ENCODE data around the gene RGS10. TPM values are rescaled to one million over a fixed set of nuclear protein-coding genes. Genes with fewer than 3 reads are reported as not detected.
A peak's percentile ranks its signal among the peaks of the same experiment; 100 is the strongest.
"Not testable (repeated sequence)": the region's sequence is repeated elsewhere in the genome, so short reads cannot be mapped to it uniquely, and the experiment has no call there.

RGS10 gene, protein sequence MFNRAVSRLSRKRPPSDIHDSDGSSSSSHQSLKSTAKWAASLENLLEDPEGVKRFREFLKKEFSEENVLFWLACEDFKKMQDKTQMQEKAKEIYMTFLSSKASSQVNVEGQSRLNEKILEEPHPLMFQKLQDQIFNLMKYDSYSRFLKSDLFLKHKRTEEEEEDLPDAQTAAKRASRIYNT
- 30.0 TPM for total RNA-seq

GRCh38 chr10:119542357-119542987 is at the start of gene RGS10:
Gene RGS10, minus strand, starts transcription at chr10:119542719. Its CDS starts 81 bp downstream, at chr10:119542638.
- peak; percentile 91 for DNase-seq (ENCODE audit: low spot score)
- ATAC-seq: peak; percentile 92
- intact Hi-C loops (cut with DNase I): no loop called here

DNA sequence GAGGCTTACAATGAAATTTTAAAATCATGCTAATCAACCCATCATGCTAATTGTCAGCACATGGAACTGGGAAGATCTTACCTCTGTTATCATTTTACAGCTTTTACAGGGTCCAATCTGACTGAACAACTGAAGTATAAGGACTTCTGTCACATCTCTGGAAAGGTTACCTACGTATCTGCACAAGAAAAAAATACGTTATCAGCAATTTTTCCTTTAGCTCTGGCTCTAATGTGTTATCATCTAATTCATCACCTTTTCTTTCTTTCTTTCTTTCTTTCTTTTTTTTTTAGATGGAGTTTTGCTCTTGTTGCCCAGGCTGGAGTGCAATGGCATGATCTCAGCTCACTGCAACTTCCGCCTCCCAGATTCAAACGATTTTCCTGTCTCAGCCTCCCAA is 45.6 kb upstream of the RGS10 start:
- DNase-seq (ENCODE audit: low spot score) (no peak), ATAC-seq (no peak)
- intact Hi-C loops (cut with DNase I): no loop called here

GRCh38 chr10:119578355-119578754 is 35.8 kb upstream of the RGS10 start:
- ATAC-seq (no peak), DNase-seq (ENCODE audit: low spot score) (no peak)
- intact Hi-C loops (cut with DNase I): no loop called here

- intact Hi-C loops (cut with DNase I): no loop called here
- DNase-seq (ENCODE audit: low spot score) (no peak), ATAC-seq (no peak)
These were observed 33.5 kb upstream of the RGS10 start for GRCh38 chr10:119575991-119576390.

DNA sequence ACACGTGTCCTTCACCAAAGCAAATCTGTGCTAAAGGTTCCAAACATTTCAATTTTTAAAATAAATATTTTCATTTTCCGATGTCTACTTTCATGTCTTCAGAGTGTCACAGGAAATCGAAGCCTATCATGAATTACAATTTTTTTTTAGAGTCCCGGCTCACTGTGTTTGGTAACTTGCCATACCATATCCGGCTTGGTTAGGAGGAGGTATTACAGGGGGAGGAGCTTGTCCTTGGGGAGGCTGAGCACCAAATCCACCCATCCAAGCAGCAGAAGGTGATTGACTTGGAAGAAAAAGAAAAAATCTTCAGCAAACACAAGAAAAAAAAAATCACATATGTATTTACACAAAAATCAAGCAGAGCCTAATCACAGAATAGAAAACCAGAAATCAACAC is 33.0 kb upstream of the RGS10 start:
- ATAC-seq: no peak
- no peak for DNase-seq (ENCODE audit: low spot score)
- intact Hi-C loops (cut with DNase I): no loop called here

DNA sequence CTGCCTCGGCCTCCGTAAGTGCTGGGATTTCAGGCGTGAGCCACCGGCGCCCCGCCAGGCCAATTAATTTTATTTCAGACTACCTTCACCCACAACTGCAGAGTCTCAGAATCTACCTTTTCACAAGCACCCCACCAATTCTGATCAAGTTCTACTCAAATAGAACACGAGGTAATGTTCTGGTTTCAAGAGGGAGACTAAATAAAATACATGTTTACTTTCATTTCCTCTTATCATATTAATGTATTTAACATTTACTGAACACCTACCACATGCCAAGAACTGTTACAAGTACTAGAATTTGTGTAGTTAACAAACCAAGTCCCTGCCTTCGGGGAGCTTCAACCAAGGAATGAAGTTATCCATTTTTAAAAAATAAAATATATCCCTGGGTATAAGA is 25.5 kb upstream of the RGS10 start:
- DNase-seq (ENCODE audit: low spot score): no peak
- intact Hi-C loops (cut with DNase I): no loop called here
- ATAC-seq: no peak

DNA sequence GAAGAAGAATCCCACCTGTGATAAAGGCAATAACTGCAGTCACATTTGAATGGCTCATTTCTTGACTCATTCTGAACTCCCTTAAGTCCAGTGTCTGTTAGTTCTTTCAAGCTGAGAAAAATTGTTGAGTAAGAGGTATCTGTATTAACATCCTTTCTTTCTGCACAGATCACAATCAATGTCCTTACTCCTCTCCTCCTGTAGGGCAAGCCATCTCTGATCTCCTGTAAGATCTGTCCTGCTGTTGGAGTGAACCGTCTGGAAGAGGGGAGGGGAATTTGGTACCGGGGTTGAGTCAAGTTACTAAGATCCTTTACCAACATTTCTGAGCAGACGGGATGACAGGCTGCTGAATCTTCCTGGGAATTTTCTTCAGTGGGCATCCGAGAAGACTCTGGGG is 19.6 kb upstream of the RGS10 start:
- no peak for ATAC-seq
- intact Hi-C loops (cut with DNase I): no loop called here
- DNase-seq (ENCODE audit: low spot score): no peak

- DNase-seq (ENCODE audit: low spot score); intact Hi-C loops (cut with DNase I); ATAC-seq: not testable (repeated sequence)
These were observed 17.0 kb upstream of the RGS10 start for GRCh38 chr10:119559511-119559910.

DNA sequence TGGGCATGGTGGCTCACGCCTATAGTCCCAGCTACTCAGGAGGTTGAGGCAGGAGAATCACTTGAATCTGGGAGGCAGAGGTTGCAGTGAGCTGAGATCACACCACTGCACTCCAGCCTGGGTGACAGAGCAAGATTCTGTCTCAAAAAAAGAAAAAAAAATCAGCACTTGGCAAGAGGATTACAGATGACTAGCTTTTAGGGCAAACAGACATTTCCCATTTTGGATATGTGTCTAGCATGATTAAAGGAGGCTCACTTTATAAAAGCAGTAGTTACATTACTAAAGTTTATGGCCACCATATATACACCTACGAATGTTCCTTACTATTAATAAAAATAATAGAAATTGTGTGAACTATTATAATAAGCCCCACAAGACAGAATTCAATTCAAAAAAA is 13.6 kb upstream of the RGS10 start:
- not testable (repeated sequence) for ATAC-seq

GRCh38 chr10:119555178-119555784 is 12.8 kb upstream of the RGS10 start:
- DNase-seq (ENCODE audit: low spot score) (no peak), ATAC-seq (no peak)
- intact Hi-C loops (cut with DNase I): no loop called here

More for the DNA sequence above, 13.6 kb upstream of the RGS10 start:
- intact Hi-C loops (cut with DNase I); DNase-seq (ENCODE audit: low spot score): not testable (repeated sequence)

- DNase-seq (ENCODE audit: low spot score) (no peak), ATAC-seq (peak; percentile 52)
- intact Hi-C loops (cut with DNase I): no loop called here
These were observed 8.3 kb upstream of the RGS10 start for GRCh38 chr10:119550827-119551226.

DNA sequence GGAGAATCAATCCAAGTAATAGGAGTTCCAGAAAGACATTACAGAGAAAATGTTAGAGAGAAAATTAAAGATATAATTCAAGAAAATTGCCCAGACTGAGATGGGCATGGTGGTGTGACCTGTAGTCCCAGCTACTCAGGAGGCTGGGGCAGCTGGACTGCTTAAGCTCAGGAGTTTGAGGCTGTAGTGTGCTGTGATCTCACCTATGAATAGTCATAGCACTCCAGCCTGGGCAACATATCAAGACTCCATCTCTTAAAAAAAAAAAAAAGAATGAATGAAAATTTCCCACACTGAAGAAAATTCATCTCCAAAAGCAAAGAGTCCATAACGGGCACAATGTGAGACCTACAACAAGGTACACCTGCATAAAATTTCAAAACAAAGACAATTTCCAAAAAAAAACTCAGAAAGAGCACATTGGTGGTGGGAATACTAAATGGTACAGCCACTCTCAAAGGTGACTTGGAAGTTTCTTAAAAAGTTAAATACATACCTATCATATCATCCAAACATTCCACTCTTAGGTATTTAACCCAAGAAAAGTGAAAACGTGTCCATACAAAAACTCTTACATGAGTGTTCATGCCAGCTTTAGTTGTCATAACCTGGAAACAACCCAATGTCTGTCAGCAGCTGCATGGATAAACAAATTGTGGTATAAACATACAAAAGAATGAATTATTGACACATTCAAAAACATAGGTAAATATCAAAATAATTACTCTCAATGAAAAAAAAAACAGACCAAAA is 6.9 kb upstream of the RGS10 start:
- DNase-seq (ENCODE audit: low spot score): no peak
- ATAC-seq: no peak
- intact Hi-C loops (cut with DNase I): no loop called here

DNA sequence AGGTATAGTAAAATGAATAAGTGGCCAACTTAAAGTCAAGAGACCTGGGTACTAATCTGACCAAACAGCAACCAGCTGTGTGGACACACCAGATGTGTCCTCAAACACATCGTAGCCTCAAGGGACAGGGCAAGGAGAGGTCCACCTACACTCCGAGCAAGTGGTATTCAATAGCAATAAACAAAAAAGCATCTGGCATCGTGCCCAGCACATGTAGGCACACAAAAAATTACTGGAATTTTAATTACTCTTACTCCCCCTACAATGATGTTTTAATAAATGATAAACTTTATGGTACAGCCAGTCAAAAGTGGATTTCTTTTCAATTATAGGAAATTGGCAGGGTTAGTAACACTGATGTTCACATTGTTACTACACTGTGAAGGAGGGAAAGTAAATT is 3.5 kb upstream of the RGS10 start:
- DNase-seq (ENCODE audit: low spot score) (no peak), ATAC-seq (no peak)
- intact Hi-C loops (cut with DNase I): no loop called here

DNA sequence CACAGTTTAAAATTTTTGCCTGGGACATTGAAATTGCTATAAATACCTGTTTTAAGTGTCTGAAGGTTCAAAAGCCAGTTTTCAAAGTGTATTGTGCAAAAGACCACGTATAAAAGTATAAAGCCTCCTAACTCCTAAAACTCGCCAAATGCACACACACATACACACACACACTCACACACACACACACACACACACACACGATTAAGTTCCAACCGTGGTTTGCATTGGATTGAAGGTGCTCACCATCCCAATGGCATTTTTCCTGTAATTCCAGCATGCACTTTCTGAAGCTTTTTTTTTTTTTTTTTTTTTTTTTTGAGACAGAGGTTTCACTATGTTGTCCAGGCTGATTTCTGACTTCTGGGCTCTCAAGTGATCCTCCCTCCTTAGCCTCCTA is 2.8 kb upstream of the RGS10 start:
- intact Hi-C loops (cut with DNase I): no loop called here
- no peak for ATAC-seq
- no peak for DNase-seq (ENCODE audit: low spot score)

DNA sequence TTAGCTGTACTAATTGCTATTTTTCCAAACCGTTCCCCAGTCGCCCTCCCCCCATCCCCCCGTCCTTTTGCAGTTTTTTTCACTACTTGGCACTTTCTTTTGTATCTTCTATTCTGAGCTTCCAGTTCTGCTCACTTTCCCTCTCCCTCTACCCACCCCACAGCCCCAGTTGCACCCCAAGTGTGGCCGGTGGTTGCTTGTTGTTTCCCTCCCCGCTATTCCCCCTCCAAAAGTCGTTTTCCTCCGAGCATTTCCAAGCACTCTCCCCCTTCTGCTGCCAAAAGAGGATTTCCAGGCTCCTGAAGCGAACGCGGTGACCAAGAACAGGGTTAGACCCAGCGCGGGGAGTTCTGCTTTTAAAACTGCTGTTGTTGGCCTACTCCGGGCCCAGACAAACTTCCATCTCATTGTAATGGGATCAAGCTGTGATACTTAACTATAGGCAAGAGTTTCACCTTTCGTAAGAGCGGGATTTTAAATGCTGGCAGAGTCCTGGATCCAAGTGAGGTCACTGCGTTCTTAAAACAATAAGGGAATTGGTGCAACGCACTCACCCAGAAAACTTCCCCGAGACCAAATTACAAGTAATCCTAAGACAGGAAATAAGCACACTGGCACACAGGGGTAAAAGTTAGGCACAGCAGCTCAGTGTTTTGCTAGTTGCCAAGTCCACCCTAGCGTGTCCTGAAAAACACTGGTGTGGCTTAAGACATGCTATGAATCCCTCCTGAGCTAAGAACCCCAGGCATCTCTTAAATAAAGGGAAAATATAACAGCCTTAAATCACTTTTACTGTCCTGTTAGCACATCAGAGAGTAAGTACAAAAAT is 1.5 kb upstream of the RGS10 start:
- intact Hi-C loops (cut with DNase I): no loop called here
- peak; percentile 7 for ATAC-seq
- DNase-seq (ENCODE audit: low spot score): no peak

DNA sequence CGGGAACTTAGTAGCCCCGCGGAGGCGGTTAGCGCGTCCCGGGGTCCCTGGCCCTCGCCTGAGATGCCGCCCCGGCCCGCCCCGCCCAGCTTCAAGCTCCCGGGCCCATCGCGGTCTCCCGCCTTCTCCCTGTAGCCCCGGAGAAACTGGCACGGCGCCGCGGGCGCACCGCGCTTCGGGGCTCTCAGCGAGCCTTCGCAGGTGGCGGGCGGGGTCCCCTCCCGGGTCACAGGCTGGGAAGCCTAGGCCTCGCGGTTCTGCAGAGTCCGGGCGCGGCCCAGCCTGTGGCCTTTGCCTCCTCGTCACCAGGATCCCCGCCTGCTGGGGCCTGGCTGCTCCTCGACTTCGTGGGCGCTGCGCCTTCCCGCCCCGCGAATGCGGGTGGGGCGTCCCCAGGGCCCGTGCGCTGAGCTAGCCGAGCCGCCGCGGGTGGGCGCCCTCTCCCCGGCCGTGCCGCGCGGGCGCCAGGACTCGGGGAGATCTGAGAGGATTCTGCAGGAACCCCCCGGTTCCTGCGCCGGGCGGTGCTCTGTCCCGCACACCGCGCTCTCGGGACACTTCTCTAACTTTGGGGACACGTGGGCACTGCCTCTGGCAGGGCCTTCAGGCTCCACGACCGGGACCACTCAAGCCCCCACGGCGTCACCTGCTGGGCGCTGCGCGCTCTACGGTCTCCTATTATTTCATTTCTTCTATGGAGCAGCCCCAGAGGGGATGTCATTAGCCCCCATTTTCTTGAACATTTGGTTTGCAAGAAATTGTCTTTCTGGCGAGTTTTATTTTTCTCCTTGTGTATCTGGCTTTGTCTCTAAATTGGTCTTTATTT is 682 bp upstream of the RGS10 start:
- ATAC-seq (peak; percentile 67), DNase-seq (ENCODE audit: low spot score) (peak; percentile 78)
- intact Hi-C loops (cut with DNase I): no loop called here

- intact Hi-C loops (cut with DNase I): no loop called here
- ATAC-seq: peak; percentile 5
- peak; percentile 73 for DNase-seq (ENCODE audit: low spot score)
These were observed 811 bp downstream of the RGS10 start for GRCh38 chr10:119541459-119542356.
